HL-60 (cell line): ENCODE measurements around the gene MMP24.

ENCODE experiments used
- CTCF ChIP-seq: IDR thresholded peaks from one replicate; pipeline ENCODE4 v1.5.1; 2011; ENCODE audit warnings: low read length, control low read depth, inconsistent platforms; ENCODE audit not compliant: insufficient read depth
- POLR2AphosphoS5 ChIP-seq: IDR thresholded peaks from 2 replicates; pipeline ENCODE4 v1.6.1; 2012; ENCODE audit warnings: low read depth

- TF ChIP-seq CTCF (no peak), POLR2AphosphoS5 (no peak)
Observed at GRCh38 chr20:35277127-35277526, 50.6 kb downstream of the MMP24 start.
